ENCODE data around the gene BDH2.

- TF ChIP-seq CTCF (conservative IDR thresholded peaks at IDR 0.05) (no peak), ZFX (IDR thresholded peaks at IDR 0.05) (no peak)
Measured at GRCh38 chr4:103067841-103068547, 31.6 kb downstream of the BDH2 start.
